ENCODE results near the gene TSC22D4. TPM values are rescaled to one million over a fixed set of nuclear protein-coding genes. Genes with fewer than 3 reads are reported as not detected.

The TSC22D4 gene
- total and polyA plus RNA-seq, 2 donors (not counting 3 experiments of a cell fraction or from before 2014, with no cell fraction given): 40.1 to 84.4 TPM

DNA sequence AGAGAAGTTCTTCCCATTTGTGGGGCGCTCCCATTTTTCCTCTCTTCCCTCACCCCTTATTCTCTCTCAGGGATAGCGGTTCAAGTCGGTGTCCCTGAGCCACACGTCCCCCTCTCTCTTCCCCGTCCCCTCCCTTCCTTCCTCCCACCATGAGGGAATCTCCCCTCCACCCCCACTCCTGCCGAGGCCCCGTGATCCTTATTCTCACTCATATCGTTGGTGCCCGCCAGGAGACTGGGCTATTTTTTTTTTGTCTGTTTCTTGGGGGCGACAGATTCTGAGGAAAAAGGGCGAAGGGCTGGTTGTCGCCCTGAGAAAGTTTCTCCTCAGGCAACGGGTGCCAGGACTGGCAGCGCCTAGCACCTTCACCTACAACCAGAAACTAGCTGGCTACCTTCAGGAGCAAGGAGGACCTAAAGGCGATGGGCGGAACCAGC lies 51.2 kb downstream of the TSC22D4 start:
- no peak overlapping the region for H3K9ac ChIP-seq (replicated peaks; ENCODE audit: extremely low read depth, insufficient read depth, low read length)
- no peak for FAIRE-seq

More for the DNA sequence above, 51.2 kb downstream of the TSC22D4 start:
- H4K20me1 ChIP-seq (replicated peaks; ENCODE audit: control insufficient read depth, extremely low read depth, insufficient read depth, low read length): no peaks in the 10 kb centered on the region
- DNase-seq (ENCODE audit: low read depth, low spot score): no peak
- BruUV-seq (replicated peaks): no TSS peak
- peaks cover 0 to 2% of the 10 kb centered on the region in 2 experiments for H3K27me3 ChIP-seq (ENCODE audit: control insufficient read depth in 2 of 2, insufficient read depth in 2 of 2, low read length in 2 of 2)
- TF ChIP-seq, protein P1, sequence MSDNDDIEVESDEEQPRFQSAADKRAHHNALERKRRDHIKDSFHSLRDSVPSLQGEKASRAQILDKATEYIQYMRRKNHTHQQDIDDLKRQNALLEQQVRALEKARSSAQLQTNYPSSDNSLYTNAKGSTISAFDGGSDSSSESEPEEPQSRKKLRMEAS (IDR thresholded peaks at IDR 0.05; ENCODE audit: insufficient read depth, insufficient read length): no peak
- no peak for TF ChIP-seq POLR2AphosphoS5 (IDR thresholded peaks at IDR 0.05; ENCODE audit: insufficient read depth, low read depth, low read length)
- no peak for TF ChIP-seq POLR2A (IDR thresholded peaks at IDR 0.05; ENCODE audit: low read depth, low read length)
- no peak for TF ChIP-seq MYC (IDR thresholded peaks at IDR 0.05; ENCODE audit: low read depth, low read length)
- no peak for TF ChIP-seq JUN (IDR thresholded peaks at IDR 0.05; ENCODE audit: borderline replicate concordance, insufficient read depth, insufficient read length, low read depth)
- TF ChIP-seq, protein P2, sequence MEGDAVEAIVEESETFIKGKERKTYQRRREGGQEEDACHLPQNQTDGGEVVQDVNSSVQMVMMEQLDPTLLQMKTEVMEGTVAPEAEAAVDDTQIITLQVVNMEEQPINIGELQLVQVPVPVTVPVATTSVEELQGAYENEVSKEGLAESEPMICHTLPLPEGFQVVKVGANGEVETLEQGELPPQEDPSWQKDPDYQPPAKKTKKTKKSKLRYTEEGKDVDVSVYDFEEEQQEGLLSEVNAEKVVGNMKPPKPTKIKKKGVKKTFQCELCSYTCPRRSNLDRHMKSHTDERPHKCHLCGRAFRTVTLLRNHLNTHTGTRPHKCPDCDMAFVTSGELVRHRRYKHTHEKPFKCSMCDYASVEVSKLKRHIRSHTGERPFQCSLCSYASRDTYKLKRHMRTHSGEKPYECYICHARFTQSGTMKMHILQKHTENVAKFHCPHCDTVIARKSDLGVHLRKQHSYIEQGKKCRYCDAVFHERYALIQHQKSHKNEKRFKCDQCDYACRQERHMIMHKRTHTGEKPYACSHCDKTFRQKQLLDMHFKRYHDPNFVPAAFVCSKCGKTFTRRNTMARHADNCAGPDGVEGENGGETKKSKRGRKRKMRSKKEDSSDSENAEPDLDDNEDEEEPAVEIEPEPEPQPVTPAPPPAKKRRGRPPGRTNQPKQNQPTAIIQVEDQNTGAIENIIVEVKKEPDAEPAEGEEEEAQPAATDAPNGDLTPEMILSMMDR (IDR thresholded peaks at IDR 0.05; ENCODE audit: extremely low read depth in 1 of 2, insufficient read depth in 1 of 2, low read depth in 1 of 2, low read length in 2 of 2): no peak
- TF ChIP-seq FOS (IDR thresholded peaks at IDR 0.05; ENCODE audit: borderline replicate concordance, insufficient read depth, low read length): no peak
- TF ChIP-seq GATA2 (IDR thresholded peaks at IDR 0.05; ENCODE audit: insufficient read depth, insufficient read length, low read depth, low read length): no peak
- no peak for TF ChIP-seq EZH2 (IDR thresholded peaks at IDR 0.05; ENCODE audit: borderline replicate concordance, low read depth, low read length, severe bottlenecking)
- H3K4me1 ChIP-seq (ENCODE audit: control insufficient read depth, extremely low read depth, insufficient read depth, low read length): peaks cover 19% of the 10 kb centered on the region
- H3K4me2 ChIP-seq (ENCODE audit: insufficient read depth, low read length): no peak overlapping the region
- H3K36me3 ChIP-seq (ENCODE audit: control insufficient read depth in 2 of 2, extremely low read depth in 1 of 2, insufficient read depth in 2 of 2, low read length in 2 of 2): peaks cover 0 to 8% of the 10 kb centered on the region in 2 experiments
- H3K27ac ChIP-seq (ENCODE audit: insufficient read depth, low read depth, low read length): no peak overlapping the region
- no peaks in the 10 kb centered on the region for H3K9me3 ChIP-seq (replicated peaks; ENCODE audit: control insufficient read depth, insufficient read depth, low read length)
- dilution Hi-C loops (cut with MboI; ENCODE audit: extremely low pct_ligation_motif_present, low sequenced_read_pairs) (no loop called here), intact Hi-C loops (cut with micrococcal nuclease) (loop anchor here (1.0 to 2.0 kb wide), 2 partner anchors 9 to 51 kb away; partner anchors contain the start of genes PPP1R35 and TSC22D4)
- peaks cover 29% of the 10 kb centered on the region for H3K79me2 ChIP-seq (ENCODE audit: control insufficient read depth, insufficient read depth, low read length)
- H2AFZ ChIP-seq (ENCODE audit: low read depth, low read length): peak overlapping the region; percentile 6
- POLR2A ChIA-PET: interaction anchor here (0.7 to 3.1 kb wide), 12 partner anchors 8 to 278 kb away, joined by 3 to 59 read pairs (median 6); partner anchors contain the start of genes FBXO24, LRCH4 and POP7
- H3K4me3 ChIP-seq (replicated peaks in 1 of 3; ENCODE audit: insufficient read depth in 1 of 3, low read depth in 1 of 3, low read length in 3 of 3): no peak overlapping the region
- H3K9me1 ChIP-seq (replicated peaks; ENCODE audit: control insufficient read depth, extremely low read depth, insufficient read depth, low read length): no peaks in the 10 kb centered on the region
- CTCF ChIA-PET: interaction anchor here (1.6 to 1.8 kb wide), 2 partner anchors 17 to 55 kb away, joined by 4 to 10 read pairs; no protein-coding TSS in a partner anchor
